Testis (tissue), 2 donors: ENCODE results near the gene CETN3.

Experiments used
- POLR2A ChIP-seq: fragments of 450-650 bp; IDR thresholded peaks from one replicate; pipeline ENCODE4 v1.6.1; 2017; ENCODE audit warnings: antibody characterized with exemption, mild to moderate bottlenecking, moderate library complexity
- TF ChIP-seq, protein P1 (sequence below), 3 experiments: fragments of 450-650 bp in 2 of 3; fragments of 200-600 bp in 1 of 3; sonication (generic) in 1 of 3; IDR thresholded peaks; one replicate each; pipeline ENCODE4 v1.5.1; 2016 to 2019; ENCODE audit warnings: antibody characterized with exemption in 3 of 3, mild to moderate bottlenecking in 2 of 3, moderate library complexity in 1 of 3

DNA sequence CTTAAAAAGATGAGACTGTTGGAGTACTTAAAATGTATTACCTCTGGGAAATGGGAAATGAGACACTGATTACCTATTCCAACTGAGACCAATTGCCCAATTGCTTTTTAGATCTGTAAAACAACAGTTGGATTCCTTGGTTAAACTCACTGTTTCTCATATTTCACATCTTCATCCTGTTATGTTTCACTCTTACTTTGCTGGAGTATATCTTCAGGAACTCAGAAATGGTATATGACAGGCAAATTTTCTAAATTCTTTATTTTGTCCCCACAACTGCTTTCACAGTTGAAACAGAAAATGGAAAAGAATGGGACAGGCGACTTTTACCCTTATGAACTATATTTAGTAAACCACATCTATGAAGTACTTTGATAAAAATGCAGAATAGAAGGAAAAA, 8.7 kb upstream of the CETN3 start:
- no peak for TF ChIP-seq POLR2A
- TF ChIP-seq, protein P1, sequence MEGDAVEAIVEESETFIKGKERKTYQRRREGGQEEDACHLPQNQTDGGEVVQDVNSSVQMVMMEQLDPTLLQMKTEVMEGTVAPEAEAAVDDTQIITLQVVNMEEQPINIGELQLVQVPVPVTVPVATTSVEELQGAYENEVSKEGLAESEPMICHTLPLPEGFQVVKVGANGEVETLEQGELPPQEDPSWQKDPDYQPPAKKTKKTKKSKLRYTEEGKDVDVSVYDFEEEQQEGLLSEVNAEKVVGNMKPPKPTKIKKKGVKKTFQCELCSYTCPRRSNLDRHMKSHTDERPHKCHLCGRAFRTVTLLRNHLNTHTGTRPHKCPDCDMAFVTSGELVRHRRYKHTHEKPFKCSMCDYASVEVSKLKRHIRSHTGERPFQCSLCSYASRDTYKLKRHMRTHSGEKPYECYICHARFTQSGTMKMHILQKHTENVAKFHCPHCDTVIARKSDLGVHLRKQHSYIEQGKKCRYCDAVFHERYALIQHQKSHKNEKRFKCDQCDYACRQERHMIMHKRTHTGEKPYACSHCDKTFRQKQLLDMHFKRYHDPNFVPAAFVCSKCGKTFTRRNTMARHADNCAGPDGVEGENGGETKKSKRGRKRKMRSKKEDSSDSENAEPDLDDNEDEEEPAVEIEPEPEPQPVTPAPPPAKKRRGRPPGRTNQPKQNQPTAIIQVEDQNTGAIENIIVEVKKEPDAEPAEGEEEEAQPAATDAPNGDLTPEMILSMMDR (IDR thresholded peaks at IDR 0.05) = no peak
